Ureter (tissue), 1 donor: ENCODE measurements around the gene SPATS2L. TPM values are rescaled to one million over a fixed set of nuclear protein-coding genes. Genes with fewer than 3 reads are reported as not detected.
"Not testable (repeated sequence)": the region's sequence is repeated elsewhere in the genome, so short reads cannot be mapped to it uniquely, and the experiment has no call there.

Experiments used
- DNase-seq: peaks from one replicate; pipeline ENCODE4 v3.0.0-alpha.2; 2020; ENCODE audit warnings: low spot score
- total RNA-seq: library from RNA; stranded (reverse); gene quantifications from one replicate; pipeline ENCODE4 v1.2.4, GENCODE V29; 2023
- donor health status: DM: yes; HTN: yes; CAD: no.

The SPATS2L gene
- total RNA-seq, 1 donor from 2014 or later = 114 TPM

DNA sequence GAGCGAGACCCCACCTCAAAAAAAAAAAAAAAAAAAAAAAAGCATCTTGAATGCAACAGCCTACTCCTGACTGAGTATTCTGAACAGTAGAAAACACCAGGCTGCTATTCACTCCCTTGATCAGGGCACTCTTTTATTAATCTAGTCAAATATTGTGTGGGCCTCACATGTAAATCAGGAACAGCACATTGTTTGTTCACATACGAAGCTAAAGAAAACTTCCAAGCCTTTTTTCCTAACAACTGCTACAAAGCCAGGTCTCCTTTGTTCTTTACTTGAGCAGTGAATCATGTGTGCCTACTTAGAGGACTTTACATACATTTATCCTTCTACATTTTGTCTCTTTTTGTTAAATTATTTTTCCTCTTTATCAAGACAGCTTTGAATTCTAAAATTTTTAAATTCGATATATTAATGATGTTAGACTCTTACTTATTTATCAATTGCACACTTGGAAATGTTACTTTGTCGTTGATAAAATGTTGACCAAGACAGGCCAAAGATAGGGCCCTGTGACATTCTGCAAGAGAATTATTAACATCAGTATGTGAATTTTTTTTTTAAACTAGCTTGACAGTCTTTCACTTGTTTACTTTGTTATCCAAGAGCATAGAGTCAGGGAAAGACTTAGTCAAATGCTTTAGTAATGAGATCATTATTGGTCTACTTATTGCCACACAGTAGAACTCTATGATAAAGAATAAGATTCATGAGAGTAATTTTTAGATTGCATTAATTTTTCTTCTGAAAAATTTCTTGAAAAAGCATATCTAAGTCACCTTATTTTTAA lies 13.2 kb downstream of the SPATS2L start:
- DNase-seq = no peak

DNA sequence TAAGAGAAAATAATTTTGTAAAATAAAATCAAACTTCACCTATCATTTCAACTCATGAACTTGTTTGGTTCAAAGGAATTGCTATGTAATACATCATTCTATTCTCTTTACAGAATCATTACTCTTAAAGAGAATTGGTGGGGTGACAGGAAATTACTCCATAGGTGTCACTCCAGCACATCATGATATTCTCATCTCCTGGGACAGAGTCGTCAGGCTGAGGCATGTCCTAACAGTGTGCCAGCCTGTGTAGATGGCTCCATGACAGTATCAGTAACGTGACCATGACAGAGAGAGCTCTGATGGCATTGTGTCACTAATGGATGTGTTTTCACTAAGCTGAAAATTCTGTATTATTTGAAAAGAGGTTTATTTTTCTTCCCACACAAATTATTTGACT lies 13.9 kb downstream of the SPATS2L start:
- DNase-seq = no peak

DNA sequence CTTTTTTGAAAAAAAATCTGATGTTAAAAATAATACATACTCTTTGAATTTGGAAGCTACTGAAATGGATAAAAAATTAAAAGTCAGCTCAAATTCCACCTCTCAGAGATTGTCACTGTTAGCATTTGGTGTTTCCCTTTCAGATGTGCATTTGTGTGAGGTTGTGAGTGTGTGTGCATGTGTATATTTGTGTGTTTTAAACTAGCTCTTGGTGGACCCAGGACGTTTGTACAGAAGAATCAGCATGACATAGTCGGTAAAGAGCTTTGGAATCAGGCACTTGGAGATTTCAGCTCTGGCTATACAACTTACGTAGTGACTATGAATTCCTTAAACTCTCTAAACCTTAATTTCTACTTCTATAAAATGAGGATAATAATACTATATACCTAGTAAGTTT lies 14.5 kb downstream of the SPATS2L start:
- no peak for DNase-seq

DNA sequence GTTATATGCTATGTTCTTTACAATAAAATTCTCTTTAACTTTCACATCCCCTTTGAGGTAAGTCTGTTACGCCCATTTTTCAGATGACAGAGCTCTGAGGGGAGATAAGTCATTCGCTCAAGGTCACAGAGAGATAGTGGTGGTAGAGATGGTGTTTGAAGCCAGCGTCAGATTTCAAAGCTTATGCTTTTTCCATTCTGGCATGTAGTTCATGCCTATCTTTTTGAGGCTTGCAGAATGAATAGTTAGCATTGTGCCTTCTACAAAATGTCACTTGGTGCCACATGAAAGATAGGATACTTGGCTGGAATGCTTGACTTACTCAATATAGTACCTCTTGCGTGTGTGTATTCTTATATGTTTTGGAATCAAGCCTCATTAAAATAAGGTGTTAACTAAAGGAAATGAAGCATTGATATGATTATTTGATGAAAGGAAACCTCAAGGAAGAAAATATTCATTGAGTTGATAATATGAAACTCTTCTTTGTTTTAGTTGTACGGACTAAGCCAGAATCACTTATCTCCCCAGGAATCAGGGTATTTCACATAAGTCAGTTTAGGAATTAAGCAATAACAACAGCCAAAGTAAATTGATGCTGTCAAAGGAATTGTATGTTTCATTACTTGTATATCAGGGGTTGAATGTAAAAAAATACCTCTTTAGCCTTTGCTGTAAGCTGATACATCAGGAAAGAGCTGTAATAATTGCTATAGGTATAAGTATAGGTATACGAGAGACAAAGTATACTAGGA lies 15.5 kb downstream of the SPATS2L start:
- no peak for DNase-seq

DNA sequence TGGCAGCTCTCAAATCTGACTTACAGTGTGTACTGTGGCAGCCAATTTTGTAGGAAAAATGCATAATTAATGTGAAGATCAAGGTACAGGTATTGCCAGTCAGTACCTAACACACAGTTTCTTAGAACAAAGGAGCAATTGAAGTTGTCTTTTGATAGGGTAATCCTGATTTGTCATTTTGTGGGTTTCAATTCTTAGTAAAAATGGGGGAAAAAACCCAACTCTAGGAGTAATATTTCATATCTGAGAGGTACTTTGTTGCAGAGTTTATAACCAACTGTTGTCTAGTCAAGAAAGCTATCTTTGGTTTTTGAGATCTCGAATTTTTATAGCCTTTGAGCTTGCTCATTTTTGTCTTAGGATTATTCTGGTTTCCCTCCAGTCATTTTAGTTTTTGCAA lies 16.1 kb downstream of the SPATS2L start:
- DNase-seq = no peak

DNA sequence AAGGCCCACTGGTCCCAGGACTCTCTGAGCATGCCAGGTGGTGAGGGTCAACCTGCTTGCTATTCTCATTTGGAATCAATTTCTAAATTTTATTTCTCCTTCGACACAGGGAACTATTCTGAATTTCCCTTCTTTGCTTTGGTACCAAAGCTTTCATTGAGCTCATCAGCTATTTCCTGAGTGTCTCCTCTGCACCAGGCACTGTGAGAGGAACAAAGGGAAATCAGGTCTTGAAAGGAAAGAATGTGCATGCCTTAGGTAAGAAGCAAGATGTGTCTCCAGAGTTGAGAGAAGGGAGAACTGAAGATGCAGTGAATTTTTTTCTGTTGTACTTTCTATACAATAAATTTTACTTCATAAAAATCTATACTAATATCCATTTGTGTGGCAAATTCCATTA lies 17.9 kb downstream of the SPATS2L start:
- DNase-seq = no peak

DNA sequence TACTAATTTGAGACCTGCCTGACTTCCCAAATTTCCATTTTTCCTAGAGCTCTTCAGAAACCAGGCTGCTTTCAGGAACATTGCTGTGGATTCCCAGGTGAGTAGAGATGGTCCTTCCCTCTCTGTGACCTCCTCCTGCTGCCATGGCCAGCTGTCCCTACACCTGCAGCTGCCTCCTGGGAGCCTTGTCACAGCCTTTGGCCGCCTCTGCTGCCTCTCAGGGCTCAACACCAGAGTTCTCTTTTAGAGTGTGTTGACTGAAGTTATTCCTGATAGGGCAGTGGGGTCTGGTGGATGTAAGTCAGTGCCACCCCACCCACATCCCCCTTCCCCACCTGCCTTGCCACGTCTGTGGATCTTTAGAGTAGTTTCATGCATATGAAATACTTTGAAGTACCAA lies 22.9 kb downstream of the SPATS2L start:
- DNase-seq = no peak

DNA sequence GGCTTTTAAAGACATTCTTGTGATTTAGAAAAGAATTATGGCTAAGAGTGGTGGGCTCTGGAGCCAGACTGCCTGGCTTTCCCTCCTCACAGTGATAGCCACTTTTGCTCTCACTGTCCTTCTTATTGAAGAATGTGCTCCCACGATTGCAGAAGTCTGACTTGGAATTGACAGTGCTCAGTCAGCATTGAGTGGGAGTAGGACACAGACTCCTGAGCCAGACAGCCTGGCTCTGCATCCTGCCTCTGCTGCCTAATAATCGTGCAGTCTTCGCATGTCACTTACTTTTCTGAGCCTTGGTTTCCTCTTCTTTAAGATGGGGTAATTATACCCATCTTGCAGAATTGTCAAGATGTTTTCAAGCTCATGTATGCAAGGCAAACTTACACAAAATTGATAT lies 23.3 kb downstream of the SPATS2L start:
- DNase-seq = no peak

DNA sequence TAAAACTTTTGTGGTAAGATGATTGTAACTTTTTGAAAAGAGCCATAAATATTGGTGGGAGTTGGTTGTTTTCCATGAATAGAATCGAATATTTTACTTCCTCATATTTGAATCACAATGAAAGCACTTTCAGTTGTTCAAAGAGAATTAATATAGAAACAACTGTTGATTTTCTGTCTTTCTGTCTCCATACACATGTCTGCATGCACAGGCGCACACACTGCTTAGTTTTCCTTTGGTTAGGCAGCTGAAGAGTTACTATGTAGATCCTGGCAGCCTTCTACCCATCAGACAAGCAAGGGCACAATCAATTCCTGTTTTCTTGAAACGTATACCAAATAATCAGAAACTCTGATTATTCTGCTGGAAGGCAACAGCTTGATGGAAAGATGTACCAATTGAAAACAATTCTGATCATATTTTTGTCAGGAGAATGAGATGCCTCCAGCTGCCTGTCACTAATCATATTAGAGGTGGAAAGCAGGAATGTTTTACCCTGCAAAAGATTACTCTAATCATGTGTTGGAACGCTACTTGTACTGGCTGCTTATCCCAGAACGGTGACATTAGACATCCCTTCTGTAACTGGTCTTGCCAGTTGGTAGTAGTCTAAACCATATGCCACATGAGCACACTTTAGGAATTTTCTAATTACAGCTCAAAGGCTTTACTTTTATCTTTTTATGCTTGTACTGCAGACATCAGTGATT lies 24.0 kb downstream of the SPATS2L start:
- no peak for DNase-seq

GRCh38 chr2:200331061-200331400 lies 24.5 kb downstream of the SPATS2L start:
- DNase-seq = no peak

DNA sequence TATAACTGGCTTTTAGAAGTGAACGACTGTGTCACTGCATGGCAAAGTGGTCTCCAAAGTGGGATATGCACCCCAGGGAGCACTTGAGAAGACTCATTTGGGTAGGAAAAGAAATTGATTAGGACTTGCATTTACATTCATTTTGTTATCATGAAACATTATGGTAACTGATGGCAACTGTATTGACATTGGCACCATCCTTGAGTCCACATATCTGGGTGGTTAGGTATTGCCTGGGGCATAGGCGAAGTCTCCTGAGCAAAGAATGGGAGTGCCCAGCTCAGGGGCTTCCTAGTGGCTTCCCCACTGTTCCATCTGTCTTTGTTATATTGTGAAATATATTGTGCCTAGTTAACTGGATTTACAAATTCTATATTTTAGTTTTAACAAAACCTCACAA lies 29.2 kb downstream of the SPATS2L start:
- no peak for DNase-seq

- DNase-seq = no peak
Observed at GRCh38 chr2:200336980-200337615, 30.6 kb downstream of the SPATS2L start.

DNA sequence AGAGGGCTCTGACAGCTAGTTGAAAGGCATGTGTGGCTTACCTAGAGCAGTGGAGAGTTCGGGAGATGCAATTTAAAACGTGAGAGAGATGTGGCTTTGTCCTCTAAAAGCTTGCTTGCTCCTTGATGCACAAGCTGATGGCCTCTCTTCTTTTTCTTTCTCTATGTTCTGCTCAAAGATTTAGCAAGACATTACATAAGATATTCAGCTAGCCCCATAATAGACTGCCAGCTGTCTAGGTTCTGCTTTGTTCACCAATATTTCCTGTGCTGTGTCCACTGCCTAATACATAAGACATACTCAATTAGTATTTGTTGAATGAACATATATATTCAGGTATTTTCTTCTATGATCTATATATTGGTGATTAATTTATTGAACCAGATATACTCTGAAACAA lies 31.1 kb downstream of the SPATS2L start:
- no peak for DNase-seq

- DNase-seq = no peak
Observed at GRCh38 chr2:200338692-200339091, 32.2 kb downstream of the SPATS2L start.

- no peak for DNase-seq
Observed at GRCh38 chr2:200340508-200341224, 34.2 kb downstream of the SPATS2L start.

DNA sequence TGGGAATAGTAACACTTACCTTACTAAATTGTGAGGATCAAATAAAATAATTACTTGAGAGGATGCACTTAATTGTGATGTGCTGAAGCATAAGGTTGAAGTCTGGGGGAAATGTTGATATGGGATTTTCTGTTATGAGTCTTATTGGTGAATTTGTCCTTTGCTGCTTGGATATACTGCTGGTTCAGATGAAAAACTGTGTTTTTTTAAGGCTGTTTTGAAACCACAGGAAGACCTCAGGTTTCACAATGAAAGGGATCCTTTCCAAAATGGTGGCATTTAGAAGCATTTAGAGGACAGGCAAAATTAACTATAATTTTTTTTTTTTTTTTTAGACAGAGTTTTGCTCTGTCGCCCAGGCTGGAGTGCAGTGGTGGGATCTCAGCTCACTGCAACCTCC lies 34.9 kb downstream of the SPATS2L start:
- no peak for DNase-seq

GRCh38 chr2:200342235-200342634 lies 35.7 kb downstream of the SPATS2L start:
- no peak for DNase-seq

GRCh38 chr2:200342654-200343053 lies 36.2 kb downstream of the SPATS2L start:
- no peak for DNase-seq

- not testable (repeated sequence) for DNase-seq
Observed at GRCh38 chr2:200344202-200344601, 37.7 kb downstream of the SPATS2L start.

- no peak for DNase-seq
Observed at GRCh38 chr2:200345975-200346374, 39.5 kb downstream of the SPATS2L start.

DNA sequence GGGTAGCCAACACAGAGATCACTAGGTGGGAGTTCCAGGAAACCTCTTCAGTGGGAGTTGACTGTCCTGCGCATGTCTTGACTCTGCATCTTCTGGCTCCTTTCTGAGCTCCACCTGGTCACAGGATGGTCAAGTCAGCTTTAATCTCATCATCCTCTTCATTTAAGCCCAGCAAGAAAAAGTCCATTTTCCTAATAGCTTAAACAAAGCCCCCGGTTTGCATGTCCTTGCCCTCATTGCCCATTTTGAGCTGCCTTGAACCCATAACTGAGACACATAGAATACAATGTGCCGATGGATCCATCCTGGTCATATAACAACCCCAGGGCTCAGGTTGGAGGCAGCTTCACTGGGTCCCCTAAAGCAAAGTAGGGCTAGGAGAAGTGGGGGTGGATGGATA lies 40.8 kb downstream of the SPATS2L start:
- no peak for DNase-seq
